ENCODE data around the gene VAT1L. TPM values are rescaled to one million over a fixed set of nuclear protein-coding genes. Genes with fewer than 3 reads are reported as not detected.

The VAT1L gene
- total RNA-seq, 1 experiment from 2014 or later, result 33.8 TPM

- no peak overlapping the region for H4K91ac ChIP-seq (ENCODE audit: insufficient read length, low read depth, low read length)
- H2BK12ac ChIP-seq (ENCODE audit: insufficient read length, low read depth, low read length), result no peak overlapping the region
- H3K4ac ChIP-seq (ENCODE audit: low read depth, low read length), result no peak overlapping the region
- no peaks in the 10 kb centered on the region for H3K27me3 ChIP-seq (ENCODE audit: insufficient read depth, low read length)
- H3K14ac ChIP-seq (ENCODE audit: insufficient read depth, low read length), result no peak overlapping the region
- peaks cover 6% of the 10 kb centered on the region for H3K4me1 ChIP-seq (ENCODE audit: insufficient read depth, low read length)
- H3K36me3 Mint-ChIP-seq (ENCODE audit: insufficient read depth in 1 of 3, low read depth in 3 of 3), result peaks cover 4 to 21% (median 12%) of the 10 kb centered on the region in 3 experiments; a peak in 6 of 7 replicates
- H3K4me1 Mint-ChIP-seq, result peaks cover 41 to 46% of the 10 kb centered on the region in 2 experiments
- peak; percentile 91 for DNase-seq
- no peak overlapping the region for H3K27ac ChIP-seq (ENCODE audit: insufficient read length, low read depth, low read length)
- H3K4me2 ChIP-seq (ENCODE audit: insufficient read depth, insufficient read length, low read length), result no peak overlapping the region
- no peak overlapping the region for H3K56ac ChIP-seq (ENCODE audit: insufficient read length, low read depth, low read length)
- H4K5ac ChIP-seq (ENCODE audit: insufficient read length, low read depth, low read length), result no peak overlapping the region
- peaks cover 0 to 3% of the 10 kb centered on the region in 2 experiments; a peak in 1 of 5 replicates for H3K9me3 Mint-ChIP-seq
- no peak overlapping the region for H2BK15ac ChIP-seq (ENCODE audit: low read depth, low read length)
- H3T11ph ChIP-seq (ENCODE audit: low read length), result no peak overlapping the region
- H4K8ac ChIP-seq (replicated peaks; ENCODE audit: insufficient read length, low read depth, low read length), result no peak overlapping the region
- H3K79me1 ChIP-seq (ENCODE audit: insufficient read depth, low read depth, low read length, poor library complexity, severe bottlenecking), result no peaks in the 10 kb centered on the region
- H2AK5ac ChIP-seq (ENCODE audit: insufficient read length, low read length), result no peak overlapping the region
- no peak overlapping the region for H3K23ac ChIP-seq (ENCODE audit: insufficient read length, low read depth, low read length)
- no peak overlapping the region for H2AFZ ChIP-seq (ENCODE audit: low read length)
- no peak overlapping the region; a peak in 1 of 5 replicates for H3K4me3 Mint-ChIP-seq
- no peak overlapping the region for H3K18ac ChIP-seq (ENCODE audit: insufficient read length, low read depth, low read length)
- H2BK5ac ChIP-seq (ENCODE audit: insufficient read length, low read length), result no peak overlapping the region
- H3K79me2 ChIP-seq (ENCODE audit: insufficient read depth, low read length), result no peaks in the 10 kb centered on the region
- no peaks in the 10 kb centered on the region for H3K9me3 ChIP-seq (ENCODE audit: control insufficient read depth, low read depth, low read length)
- H3K9ac ChIP-seq (ENCODE audit: extremely low read depth, insufficient read length, low read length), result no peak overlapping the region
- TF ChIP-seq, protein P1, sequence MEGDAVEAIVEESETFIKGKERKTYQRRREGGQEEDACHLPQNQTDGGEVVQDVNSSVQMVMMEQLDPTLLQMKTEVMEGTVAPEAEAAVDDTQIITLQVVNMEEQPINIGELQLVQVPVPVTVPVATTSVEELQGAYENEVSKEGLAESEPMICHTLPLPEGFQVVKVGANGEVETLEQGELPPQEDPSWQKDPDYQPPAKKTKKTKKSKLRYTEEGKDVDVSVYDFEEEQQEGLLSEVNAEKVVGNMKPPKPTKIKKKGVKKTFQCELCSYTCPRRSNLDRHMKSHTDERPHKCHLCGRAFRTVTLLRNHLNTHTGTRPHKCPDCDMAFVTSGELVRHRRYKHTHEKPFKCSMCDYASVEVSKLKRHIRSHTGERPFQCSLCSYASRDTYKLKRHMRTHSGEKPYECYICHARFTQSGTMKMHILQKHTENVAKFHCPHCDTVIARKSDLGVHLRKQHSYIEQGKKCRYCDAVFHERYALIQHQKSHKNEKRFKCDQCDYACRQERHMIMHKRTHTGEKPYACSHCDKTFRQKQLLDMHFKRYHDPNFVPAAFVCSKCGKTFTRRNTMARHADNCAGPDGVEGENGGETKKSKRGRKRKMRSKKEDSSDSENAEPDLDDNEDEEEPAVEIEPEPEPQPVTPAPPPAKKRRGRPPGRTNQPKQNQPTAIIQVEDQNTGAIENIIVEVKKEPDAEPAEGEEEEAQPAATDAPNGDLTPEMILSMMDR (conservative IDR thresholded peaks at IDR 0.05), result peak; percentile 90
- H3K23me2 ChIP-seq (ENCODE audit: insufficient read length, low read depth, low read length, poor library complexity, severe bottlenecking), result no peaks in the 10 kb centered on the region
- H2BK120ac ChIP-seq (ENCODE audit: low read depth, low read length, poor library complexity, severe bottlenecking), result no peak overlapping the region
- no peak overlapping the region for H2BK20ac ChIP-seq (ENCODE audit: low read depth, low read length, poor library complexity, severe bottlenecking)
- no CpG with 5 or more reads among the region's 16 CpGs for WGBS (ENCODE audit: extremely low coverage, insufficient read length, low lambda C conversion rate)
- no peaks in the 10 kb centered on the region for H4K20me1 ChIP-seq (ENCODE audit: control insufficient read depth, insufficient read depth, insufficient read length)
- H3K27ac Mint-ChIP-seq, result peak overlapping the region in 2 of 3 experiments; percentile 62 to 93; a peak in 3 of 7 replicates
- peaks cover 2% of the 10 kb centered on the region; the same call in 1 of the 2 replicates for H3K27me3 Mint-ChIP-seq (ENCODE audit: low read depth)
Measured at GRCh38 chr16:77971306-77972061, 183.1 kb downstream of the VAT1L start.

Data from H9 (cell line).